Measurements from ENCODE around the gene RNF217.
A peak's percentile ranks its signal among the peaks of the same experiment; 100 is the strongest.

Gene RNF217

DNA sequence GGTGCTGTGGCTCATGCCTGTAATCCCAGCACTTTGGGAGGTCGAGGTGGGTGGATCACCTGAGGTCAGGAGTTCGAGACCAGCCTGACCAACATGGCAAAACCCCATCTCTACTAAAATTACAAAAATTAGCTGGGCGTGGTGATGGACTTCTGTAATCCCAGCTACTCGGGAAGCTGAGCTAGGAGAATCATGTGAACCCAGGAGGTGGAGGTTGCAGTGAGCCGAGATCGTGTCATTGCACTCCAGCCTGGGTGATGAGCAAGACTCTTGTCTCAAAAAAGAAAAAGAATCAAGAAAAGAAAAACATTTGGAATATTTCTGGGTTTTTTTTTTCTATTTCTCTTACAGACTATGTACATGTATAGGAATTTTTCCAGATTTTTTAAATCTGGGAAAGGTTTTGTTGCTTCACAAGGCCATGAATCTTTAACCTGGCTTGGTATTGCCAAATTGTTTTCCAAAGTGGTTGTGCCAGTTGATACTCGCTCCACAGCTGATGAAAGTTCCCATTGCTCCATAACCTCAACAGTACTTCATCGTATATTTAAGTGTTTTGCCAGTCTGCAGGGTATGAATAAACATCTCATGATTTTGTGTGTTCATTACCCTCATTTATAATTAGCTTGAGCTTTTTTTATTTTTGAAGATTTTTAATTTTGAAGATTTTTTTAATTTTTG, 33.5 kb downstream of the RNF217 start:
- Histone ChIP-seq H3K27ac (no peak overlapping the region), H3K4me3 (no peak overlapping the region)
- TF ChIP-seq, protein P1, sequence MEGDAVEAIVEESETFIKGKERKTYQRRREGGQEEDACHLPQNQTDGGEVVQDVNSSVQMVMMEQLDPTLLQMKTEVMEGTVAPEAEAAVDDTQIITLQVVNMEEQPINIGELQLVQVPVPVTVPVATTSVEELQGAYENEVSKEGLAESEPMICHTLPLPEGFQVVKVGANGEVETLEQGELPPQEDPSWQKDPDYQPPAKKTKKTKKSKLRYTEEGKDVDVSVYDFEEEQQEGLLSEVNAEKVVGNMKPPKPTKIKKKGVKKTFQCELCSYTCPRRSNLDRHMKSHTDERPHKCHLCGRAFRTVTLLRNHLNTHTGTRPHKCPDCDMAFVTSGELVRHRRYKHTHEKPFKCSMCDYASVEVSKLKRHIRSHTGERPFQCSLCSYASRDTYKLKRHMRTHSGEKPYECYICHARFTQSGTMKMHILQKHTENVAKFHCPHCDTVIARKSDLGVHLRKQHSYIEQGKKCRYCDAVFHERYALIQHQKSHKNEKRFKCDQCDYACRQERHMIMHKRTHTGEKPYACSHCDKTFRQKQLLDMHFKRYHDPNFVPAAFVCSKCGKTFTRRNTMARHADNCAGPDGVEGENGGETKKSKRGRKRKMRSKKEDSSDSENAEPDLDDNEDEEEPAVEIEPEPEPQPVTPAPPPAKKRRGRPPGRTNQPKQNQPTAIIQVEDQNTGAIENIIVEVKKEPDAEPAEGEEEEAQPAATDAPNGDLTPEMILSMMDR (IDR thresholded peaks at IDR 0.05), result no peak
- DNase-seq (ENCODE audit: low spot score), result no peak

DNA sequence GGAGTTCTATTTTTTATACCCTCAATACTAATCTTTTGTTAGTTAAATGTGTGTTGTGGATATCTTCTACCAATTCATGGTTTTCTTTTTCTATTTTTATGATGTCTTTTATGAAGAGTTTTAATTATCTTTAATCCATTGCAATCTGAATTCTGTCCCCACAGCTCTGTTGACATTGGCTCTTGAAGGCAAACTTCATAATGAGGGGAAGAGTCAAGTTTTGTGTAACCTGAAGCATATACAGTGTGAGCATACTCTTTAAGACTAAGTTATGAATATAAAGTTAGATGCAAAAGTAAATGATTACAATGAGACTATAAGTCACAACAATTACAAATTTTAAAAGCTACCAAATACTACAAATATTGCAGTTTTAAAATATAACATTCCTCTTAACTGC, 34.2 kb downstream of the RNF217 start:
- no peak for DNase-seq (ENCODE audit: low spot score)
- no peak overlapping the region for H3K27ac ChIP-seq
- TF ChIP-seq, protein P1 (IDR thresholded peaks at IDR 0.05), result no peak
- H3K4me3 ChIP-seq, result no peak overlapping the region

DNA sequence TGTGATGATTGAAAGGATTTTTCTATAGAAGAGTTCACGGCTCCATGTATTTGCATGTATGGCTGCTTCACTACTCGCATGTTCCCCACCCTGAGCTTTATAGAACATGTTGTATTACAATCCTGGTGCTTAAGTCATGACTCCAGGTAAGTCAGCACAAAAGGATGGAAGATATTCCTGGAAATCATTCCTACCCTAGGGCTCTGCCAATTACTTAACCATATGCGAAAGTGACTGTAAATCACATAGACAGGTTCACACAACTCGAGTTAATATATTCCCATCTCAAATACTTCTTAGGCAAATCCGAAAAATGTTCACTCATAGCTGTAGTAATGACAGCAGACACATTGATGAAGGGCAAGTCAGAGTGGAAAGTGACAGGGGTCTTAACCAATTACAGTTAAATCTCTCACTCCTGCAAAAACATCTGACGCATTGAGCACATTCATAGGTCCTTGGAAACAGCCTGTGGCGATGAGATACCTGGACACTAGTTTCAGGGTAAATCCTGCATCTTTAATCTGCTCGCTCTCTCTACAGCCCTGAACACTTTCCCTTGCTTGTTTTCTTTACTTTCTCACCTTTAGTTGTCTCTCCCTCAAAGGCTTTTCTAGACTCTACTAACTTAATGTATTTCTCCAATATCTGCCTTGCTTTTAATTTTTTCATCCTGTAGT, 35.1 kb downstream of the RNF217 start:
- DNase-seq (ENCODE audit: low spot score), result no peak
- Histone ChIP-seq H3K27ac (no peak overlapping the region), H3K4me3 (no peak overlapping the region)
- TF ChIP-seq, protein P1 (IDR thresholded peaks at IDR 0.05), result no peak

DNA sequence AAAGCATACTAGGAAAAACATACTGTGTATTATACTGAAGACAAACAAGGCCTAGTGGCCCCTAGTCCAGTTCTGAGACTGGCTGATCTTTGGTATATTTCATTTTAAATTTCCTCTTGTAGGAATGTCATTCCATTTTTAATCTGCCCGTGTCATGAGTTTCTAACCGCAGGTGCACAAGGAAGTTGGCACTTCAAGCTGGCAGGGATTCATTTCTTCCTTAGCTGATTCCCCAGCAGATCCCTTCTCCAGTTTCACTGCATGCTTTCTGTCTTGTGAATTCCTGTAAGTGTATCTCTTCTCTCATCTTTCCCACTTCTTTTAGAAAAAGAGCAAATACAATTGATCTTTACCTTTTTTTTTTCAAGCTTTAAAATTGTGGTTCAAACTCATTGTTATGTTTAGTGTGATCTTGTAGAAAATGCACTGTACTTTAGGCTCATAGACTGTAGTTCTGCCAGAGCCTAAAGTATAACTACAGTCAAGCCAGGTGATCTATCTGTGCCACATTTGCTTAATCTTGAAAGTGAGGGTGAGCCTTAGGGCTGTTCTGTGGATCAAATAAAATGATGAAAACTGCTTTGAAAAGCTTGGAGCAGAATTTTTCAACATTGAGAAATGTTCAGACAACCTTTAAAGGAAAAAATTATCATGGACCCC, 37.0 kb downstream of the RNF217 start:
- no peak for DNase-seq (ENCODE audit: low spot score)
- Histone ChIP-seq H3K27ac (no peak overlapping the region), H3K4me3 (no peak overlapping the region)
- TF ChIP-seq, protein P1 (IDR thresholded peaks at IDR 0.05), result no peak

DNA sequence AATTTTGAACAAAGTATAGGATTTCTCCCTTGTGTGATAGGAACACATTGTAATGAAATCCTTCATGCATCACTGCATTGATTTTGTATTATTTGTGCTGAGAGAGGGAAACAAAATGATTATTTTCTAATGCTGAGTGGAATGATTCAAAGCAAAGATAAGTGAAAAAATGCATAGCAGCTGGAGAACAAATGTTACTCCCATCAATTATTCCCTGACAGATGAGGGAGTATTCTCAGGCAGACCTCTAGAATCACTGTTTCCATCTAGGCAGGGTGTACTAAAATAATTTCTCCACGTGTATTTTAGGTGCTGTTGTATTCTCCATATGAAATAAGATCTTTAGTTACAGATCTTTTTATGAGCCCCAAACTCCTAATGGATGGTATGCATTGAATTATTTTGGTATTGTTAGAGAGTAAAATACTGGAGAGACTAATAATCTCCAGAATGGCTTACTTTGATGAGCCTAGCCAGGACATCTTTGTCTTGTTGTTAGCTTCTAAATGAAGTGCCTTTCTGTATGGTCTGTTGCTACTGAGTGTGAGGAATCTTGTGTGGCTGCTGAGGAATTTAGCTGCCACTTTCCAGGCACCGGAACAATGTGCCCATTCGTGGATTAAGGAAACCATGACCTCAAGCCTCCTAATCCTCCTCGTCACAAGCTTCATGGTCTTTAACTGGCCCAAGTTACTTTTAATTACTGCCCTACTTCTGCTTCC, 39.6 kb downstream of the RNF217 start:
- TF ChIP-seq, protein P1 (IDR thresholded peaks at IDR 0.05), result no peak
- Histone ChIP-seq H3K27ac (peak overlapping the region; percentile 21 to 27), H3K4me3 (peak overlapping the region; percentile 55)
- DNase-seq (ENCODE audit: low spot score), result no peak

DNA sequence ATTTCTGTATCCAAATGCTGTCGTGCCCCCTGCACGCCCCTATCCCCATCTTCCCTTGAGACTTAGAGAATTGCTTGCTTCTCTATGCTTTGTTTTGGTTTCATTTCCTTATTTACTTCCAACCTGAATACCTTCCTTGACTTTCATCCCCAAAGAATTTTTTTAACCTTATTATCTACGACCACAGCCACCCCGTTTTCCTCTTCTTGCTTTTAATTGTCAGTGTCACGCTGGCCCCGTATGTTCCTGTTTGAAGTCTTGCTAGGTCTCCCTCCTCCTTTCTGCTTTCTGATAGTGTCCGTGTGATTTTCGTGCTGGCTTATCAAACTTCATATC, 40.1 kb downstream of the RNF217 start:
- no peak for DNase-seq (ENCODE audit: low spot score)
- TF ChIP-seq, protein P1 (IDR thresholded peaks at IDR 0.05), result no peak
- H3K27ac ChIP-seq, result peak overlapping the region; percentile 21 to 27
- H3K4me3 ChIP-seq, result peak overlapping the region; percentile 55
